OCI-LY1 (cell line): ENCODE results near the gene SH2B3.
A peak's percentile ranks its signal among the peaks of the same experiment; 100 is the strongest.

Experiments used
- EZH2 ChIP-seq: fragments of 200-600 bp; sonication (generic), shearing (Covaris generic); IDR thresholded peaks from 2 replicates; pipeline ENCODE4 v1.8.0; 2017; ENCODE audit warnings: borderline replicate concordance, mixed run types, mild to moderate bottlenecking, antibody characterized with exemption, low read length, moderate library complexity, mixed read lengths
- TF ChIP-seq, protein P1 (sequence below): fragments of 200-600 bp; sonication (generic), shearing (Covaris generic); IDR thresholded peaks from 2 replicates; pipeline ENCODE4 v1.5.1; 2017; ENCODE audit warnings: mild to moderate bottlenecking, antibody characterized with exemption, low read length, moderate library complexity, mixed read lengths

DNA sequence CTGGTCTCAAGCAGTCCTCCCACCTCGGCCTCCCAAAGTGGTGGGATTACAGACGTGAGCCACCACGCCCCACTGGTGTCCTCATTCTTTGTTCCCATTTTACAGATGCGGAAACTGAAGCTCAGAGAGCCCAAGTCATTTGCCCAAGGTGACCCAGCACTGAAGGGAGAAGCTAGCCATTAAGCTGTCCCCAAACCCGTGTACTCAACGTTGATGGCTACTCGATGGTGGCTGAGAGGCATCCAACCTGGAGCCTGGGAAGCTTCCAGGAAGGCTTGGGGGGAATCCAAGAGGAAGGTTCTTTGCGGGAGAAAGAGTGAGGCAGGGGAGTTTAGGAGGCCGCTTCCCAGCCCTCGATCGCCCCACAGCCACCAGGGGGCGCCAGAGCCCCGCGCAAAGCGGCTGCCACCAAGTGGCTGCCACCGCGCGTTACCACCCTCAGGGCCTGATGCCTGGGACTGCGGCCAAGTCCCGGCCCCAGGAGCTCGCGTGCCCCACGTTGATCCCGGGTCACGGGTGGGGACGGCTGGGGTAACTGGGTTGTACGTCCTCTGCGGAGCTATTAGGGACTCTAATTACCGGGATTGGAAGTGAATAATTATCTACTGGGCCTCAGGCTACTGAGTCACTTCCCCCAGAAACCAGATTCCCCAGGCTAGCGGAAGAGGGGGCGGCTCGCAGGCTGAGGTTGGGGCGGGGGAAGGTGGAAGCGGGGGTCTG, 8.8 kb upstream of the SH2B3 start:
- TF ChIP-seq, protein P1, sequence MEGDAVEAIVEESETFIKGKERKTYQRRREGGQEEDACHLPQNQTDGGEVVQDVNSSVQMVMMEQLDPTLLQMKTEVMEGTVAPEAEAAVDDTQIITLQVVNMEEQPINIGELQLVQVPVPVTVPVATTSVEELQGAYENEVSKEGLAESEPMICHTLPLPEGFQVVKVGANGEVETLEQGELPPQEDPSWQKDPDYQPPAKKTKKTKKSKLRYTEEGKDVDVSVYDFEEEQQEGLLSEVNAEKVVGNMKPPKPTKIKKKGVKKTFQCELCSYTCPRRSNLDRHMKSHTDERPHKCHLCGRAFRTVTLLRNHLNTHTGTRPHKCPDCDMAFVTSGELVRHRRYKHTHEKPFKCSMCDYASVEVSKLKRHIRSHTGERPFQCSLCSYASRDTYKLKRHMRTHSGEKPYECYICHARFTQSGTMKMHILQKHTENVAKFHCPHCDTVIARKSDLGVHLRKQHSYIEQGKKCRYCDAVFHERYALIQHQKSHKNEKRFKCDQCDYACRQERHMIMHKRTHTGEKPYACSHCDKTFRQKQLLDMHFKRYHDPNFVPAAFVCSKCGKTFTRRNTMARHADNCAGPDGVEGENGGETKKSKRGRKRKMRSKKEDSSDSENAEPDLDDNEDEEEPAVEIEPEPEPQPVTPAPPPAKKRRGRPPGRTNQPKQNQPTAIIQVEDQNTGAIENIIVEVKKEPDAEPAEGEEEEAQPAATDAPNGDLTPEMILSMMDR, result peak; percentile 77
- TF ChIP-seq EZH2, result no peak
